Measurements from ENCODE around the gene PLA2G4B.

DNA sequence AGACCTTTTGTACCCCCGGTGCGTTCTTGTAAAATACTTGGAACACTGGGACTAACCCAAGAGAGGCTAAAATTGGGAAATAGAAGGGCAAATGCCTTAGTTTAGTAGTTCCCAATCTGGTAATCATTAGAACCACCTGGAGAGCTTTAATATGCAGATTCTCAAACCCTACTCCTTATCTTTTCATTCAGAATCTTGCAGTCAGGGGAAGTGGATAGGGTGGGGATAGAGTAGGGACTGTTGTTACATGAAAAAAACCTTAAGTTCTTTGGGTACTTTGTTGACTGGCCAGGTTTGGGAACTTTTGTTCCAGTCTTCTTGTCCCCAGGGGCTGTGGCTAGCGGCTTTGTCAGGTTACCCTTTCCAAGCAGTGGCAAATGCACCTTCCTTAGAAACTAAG is 48.5 kb upstream of the PLA2G4B start:
- TF ChIP-seq, protein P1, sequence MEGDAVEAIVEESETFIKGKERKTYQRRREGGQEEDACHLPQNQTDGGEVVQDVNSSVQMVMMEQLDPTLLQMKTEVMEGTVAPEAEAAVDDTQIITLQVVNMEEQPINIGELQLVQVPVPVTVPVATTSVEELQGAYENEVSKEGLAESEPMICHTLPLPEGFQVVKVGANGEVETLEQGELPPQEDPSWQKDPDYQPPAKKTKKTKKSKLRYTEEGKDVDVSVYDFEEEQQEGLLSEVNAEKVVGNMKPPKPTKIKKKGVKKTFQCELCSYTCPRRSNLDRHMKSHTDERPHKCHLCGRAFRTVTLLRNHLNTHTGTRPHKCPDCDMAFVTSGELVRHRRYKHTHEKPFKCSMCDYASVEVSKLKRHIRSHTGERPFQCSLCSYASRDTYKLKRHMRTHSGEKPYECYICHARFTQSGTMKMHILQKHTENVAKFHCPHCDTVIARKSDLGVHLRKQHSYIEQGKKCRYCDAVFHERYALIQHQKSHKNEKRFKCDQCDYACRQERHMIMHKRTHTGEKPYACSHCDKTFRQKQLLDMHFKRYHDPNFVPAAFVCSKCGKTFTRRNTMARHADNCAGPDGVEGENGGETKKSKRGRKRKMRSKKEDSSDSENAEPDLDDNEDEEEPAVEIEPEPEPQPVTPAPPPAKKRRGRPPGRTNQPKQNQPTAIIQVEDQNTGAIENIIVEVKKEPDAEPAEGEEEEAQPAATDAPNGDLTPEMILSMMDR (IDR thresholded peaks at IDR 0.05 in 4 of 5, conservative IDR thresholded peaks at IDR 0.05 in 1 of 5) = no peak
- TF ChIP-seq POLR2A (IDR thresholded peaks at IDR 0.05) = no peak
